A549 (cell line): Measurements from ENCODE around the gene BEAN1. TPM values are rescaled to one million over a fixed set of nuclear protein-coding genes. Genes with fewer than 3 reads are reported as not detected.
A peak's percentile ranks its signal among the peaks of the same experiment; 100 is the strongest.

ENCODE experiments used
- ATAC-seq, 2 experiments: fragments of 200-7000 bp in 1 of 2; fragments of >200 bp in 1 of 2; cut with Nextera tagmentation in 1 of 2; cut with Tn5 transposase in 1 of 2; 3 replicates each; pipeline versions ENCODE4 v1.8.0 to v1.9.1; 2018 to 2020; ENCODE audit warnings: mild to moderate bottlenecking in 1 of 2, moderate library complexity in 1 of 2
- CTCF ChIA-PET: fragments of 300-600 bp; sonication (Branson Sonifier 250); formaldehyde crosslinking; extraction: SDS; loops from one replicate; lab custom pipeline; 2021; ENCODE audit warnings: antibody characterized with exemption, inconsistent platforms; lab: Yijun Ruan, JAX
- POLR2A ChIA-PET: fragments of 350-600 bp; formaldehyde crosslinking; extraction: SDS; loops from one replicate; lab custom pipeline; 2021; ENCODE audit warnings: antibody characterized with exemption, inconsistent platforms; lab: Yijun Ruan, JAX
- DNase-seq, 2 experiments: peaks; one replicate each; pipeline versions ENCODE4 v3.0.0 to v3.0.0-alpha.2; 2011 to 2016; ENCODE audit warnings: low read depth in 1 of 2, low spot score in 1 of 2
- FAIRE-seq: peaks from 2 replicates; lab custom pipeline; 2011; peaks lifted over from hg19 to GRCh38; lab: Jason Lieb, UNC
- H3K27ac ChIP-seq, 2 experiments: fragments of >200 bp; sonication (Bioruptor Twin); formaldehyde crosslinking; 3 replicates each; pipeline ENCODE4 v1.5.1; 2016 to 2017
- H3K4me1 ChIP-seq: fragments of >200 bp; sonication (Bioruptor Twin); formaldehyde crosslinking; 3 replicates; pipeline ENCODE4 v1.6.1; 2016
- H3K4me2 ChIP-seq: fragments of >200 bp; sonication (Bioruptor Twin); formaldehyde crosslinking; 3 replicates; pipeline ENCODE4 v1.6.1; 2016
- H3K4me3 ChIP-seq: fragments of >200 bp; sonication (Bioruptor Twin); formaldehyde crosslinking; 3 replicates; pipeline ENCODE4 v1.5.1; 2016
- H3K9me3 ChIP-seq: fragments of >200 bp; sonication (Bioruptor Twin); formaldehyde crosslinking; 3 replicates; pipeline ENCODE4 v1.6.1; 2016
- CBX2 ChIP-seq: fragments of 200-600 bp; sonication (generic); IDR thresholded peaks from 2 replicates; pipeline ENCODE4 v1.6.1; 2016; ENCODE audit warnings: low read depth, mild to moderate bottlenecking, borderline replicate concordance
- CBX8 ChIP-seq: fragments of 200-600 bp; sonication (generic); IDR thresholded peaks from 2 replicates; pipeline ENCODE4 v1.6.1; 2016
- CEBPB ChIP-seq, 2 experiments: fragments of >200 bp in 1 of 2; sonication (Bioruptor Twin) in 1 of 2; formaldehyde crosslinking in 1 of 2; IDR thresholded peaks; 2 replicates each; pipeline ENCODE4 v1.6.1; 2012 to 2016
- CHD4 ChIP-seq: fragments of 200-600 bp; sonication (generic); IDR thresholded peaks from 2 replicates; pipeline ENCODE4 v1.6.1; 2016; ENCODE audit warnings: antibody characterized with exemption, mild to moderate bottlenecking, borderline replicate concordance
- CTCF ChIP-seq: fragments of >200 bp; sonication (Bioruptor Twin); formaldehyde crosslinking; IDR thresholded peaks from 3 replicates; pipeline ENCODE4 v1.5.1; 2016
- EHMT2 ChIP-seq: fragments of 200-600 bp; sonication (generic); IDR thresholded peaks from 2 replicates; pipeline ENCODE4 v1.6.1; 2016; ENCODE audit warnings: antibody characterized with exemption, low read depth, mild to moderate bottlenecking, moderate library complexity
- ELK1 ChIP-seq: fragments of 150-350 bp; IDR thresholded peaks from 2 replicates; pipeline ENCODE4 v1.6.1; 2014; ENCODE audit warnings: low read depth, mild to moderate bottlenecking, low read length
- FOSB ChIP-seq: fragments of 250-450 bp; sonication (Bioruptor Pico); IDR thresholded peaks from 2 replicates; pipeline ENCODE4 v1.5.0; 2020; ENCODE audit warnings: mild to moderate bottlenecking, moderate library complexity
- FOSL2 ChIP-seq, 2 experiments: fragments of 450-650 bp in 1 of 2; fragments of >200 bp in 1 of 2; sonication (Bioruptor Twin) in 1 of 2; formaldehyde crosslinking; IDR thresholded peaks; 2 replicates each; pipeline versions ENCODE4 v1.5.0 to v1.6.1; 2016 to 2020; ENCODE audit warnings: mild to moderate bottlenecking in 1 of 2, moderate library complexity in 1 of 2
- HDAC2 ChIP-seq: fragments of 200-600 bp; sonication (generic); IDR thresholded peaks from 2 replicates; pipeline ENCODE4 v1.6.1; 2016
- HEYL ChIP-seq: fragments of 250-450 bp; sonication (Bioruptor Pico); IDR thresholded peaks from 2 replicates; pipeline ENCODE4 v1.8.0; 2021; ENCODE audit warnings: mild to moderate bottlenecking, moderate library complexity
- HOXB13 ChIP-seq: fragments of 250-450 bp; sonication (Bioruptor Pico); IDR thresholded peaks from 2 replicates; pipeline ENCODE4 v1.5.0; 2020; ENCODE audit warnings: low read depth, mild to moderate bottlenecking, moderate library complexity
- MAZ ChIP-seq: fragments of 150-350 bp; IDR thresholded peaks from 2 replicates; pipeline ENCODE4 v1.6.1; 2014; ENCODE audit warnings: antibody characterized with exemption, low read depth, low read length, borderline replicate concordance
- MYC ChIP-seq: IDR thresholded peaks from 2 replicates; pipeline ENCODE4 v1.6.1; 2012; ENCODE audit warnings: mild to moderate bottlenecking, inconsistent platforms, low read length, improper control_type of control experiment, borderline replicate concordance
- NFE2L2 ChIP-seq: fragments of 150-350 bp; conservative IDR thresholded peaks from 2 replicates; pipeline ENCODE4 v1.6.1; 2014; ENCODE audit warnings: low read length
- NPAS2 ChIP-seq: fragments of 250-450 bp; sonication (Bioruptor Pico); IDR thresholded peaks from 2 replicates; pipeline ENCODE4 v1.8.0; 2022; ENCODE audit warnings: mild to moderate bottlenecking, moderate library complexity, borderline replicate concordance
- PHF8 ChIP-seq: fragments of 200-600 bp; sonication (generic); IDR thresholded peaks from 2 replicates; pipeline ENCODE4 v1.6.1; 2016; ENCODE audit warnings: low read depth, mild to moderate bottlenecking, antibody characterized with exemption, moderate library complexity, borderline replicate concordance
- POLR2A ChIP-seq: IDR thresholded peaks from 2 replicates; pipeline ENCODE4 v1.6.1; 2012; ENCODE audit warnings: mild to moderate bottlenecking, low read length
- RAD21 ChIP-seq, 2 experiments: fragments of >200 bp in 1 of 2; sonication (Bioruptor Twin) in 1 of 2; formaldehyde crosslinking in 1 of 2; IDR thresholded peaks in 1 of 2; conservative IDR thresholded peaks in 1 of 2; 2 replicates in 1 of 2; 3 replicates in 1 of 2; pipeline ENCODE4 v1.6.1; 2012 to 2018; ENCODE audit warnings: inconsistent platforms in 1 of 2
- RFX5 ChIP-seq: fragments of 450-650 bp; IDR thresholded peaks from 2 replicates; pipeline ENCODE4 v1.7.1; 2014; ENCODE audit warnings: antibody characterized with exemption, mild to moderate bottlenecking, moderate library complexity
- SMC3 ChIP-seq: fragments of >200 bp; sonication (Bioruptor Twin); formaldehyde crosslinking; IDR thresholded peaks from 3 replicates; pipeline ENCODE4 v1.6.1; 2018; ENCODE audit warnings: inconsistent platforms
- SREBF2 ChIP-seq: fragments of 450-650 bp; IDR thresholded peaks from 2 replicates; pipeline ENCODE4 v1.6.1; 2014; ENCODE audit warnings: mild to moderate bottlenecking, moderate library complexity
- TFCP2L1 ChIP-seq: fragments of 250-450 bp; sonication (Bioruptor Pico); IDR thresholded peaks from 2 replicates; pipeline ENCODE4 v1.5.0; 2021; ENCODE audit warnings: mild to moderate bottlenecking
- USF2 ChIP-seq: fragments of 450-650 bp; IDR thresholded peaks from 2 replicates; pipeline ENCODE4 v1.6.1; 2014; ENCODE audit warnings: antibody characterized with exemption
- ZFP36 ChIP-seq: fragments of 450-650 bp; IDR thresholded peaks from 2 replicates; pipeline ENCODE4 v1.6.1; 2014; ENCODE audit warnings: borderline replicate concordance; ENCODE audit not compliant: partially characterized antibody
- WGBS: methylation state at CpG from one replicate; pipeline ENCODE4 v1.1.6; 2017; ENCODE audit errors: missing lambda C conversion rate; 5-methylcytosine and 5-hydroxymethylcytosine counted together
- polyA plus RNA-seq, 4 experiments: library from polyadenylated mRNA; depleted of rRNA in 3 of 4; stranded (reverse); fragments of >200 nt; fragmentation: RNase III in 1 of 4; extraction: RNeasy Plus Mini Kit Qiagen cat#74134 plus additional on column Dnase treatment in 1 of 4; gene quantifications; 2 replicates in 3 of 4; 3 replicates in 1 of 4; pipeline ENCODE4 v1.2.3, GENCODE V29; 2011 to 2017
- TF ChIP-seq, protein P1 (sequence below): IDR thresholded peaks from 2 replicates; pipeline ENCODE4 v1.6.1; 2012; ENCODE audit warnings: low read depth, borderline replicate concordance
- TF ChIP-seq, protein P2 (sequence below): fragments of 250-450 bp; sonication (Bioruptor Pico); IDR thresholded peaks from 2 replicates; pipeline ENCODE4 v1.5.0; 2021; ENCODE audit warnings: mild to moderate bottlenecking, moderate library complexity, borderline replicate concordance

The BEAN1 gene
- polyA plus RNA-seq, 2 of the 4 experiments (the other 2 are of a cell fraction): 0.98 to 1.7 TPM

- Histone ChIP-seq H3K4me3 (no peak overlapping the region), H3K4me1 (peaks cover 16% of the 10 kb centered on the region), H3K4me2 (no peak overlapping the region), H3K27ac (peak overlapping the region; percentile 22 to 67; a peak in 3 of 6 replicates), H3K9me3 (no peaks in the 10 kb centered on the region)
- POLR2A ChIA-PET: interaction anchor here (1.0 kb wide), 1 partner anchor 10 kb away, joined by 4 read pairs; no protein-coding TSS in a partner anchor
- FAIRE-seq: no peak
- CTCF ChIA-PET: interaction anchor here (1.1 to 1.7 kb wide), 8 partner anchors 8 to 351 kb away, joined by 3 to 7 read pairs (median 3); no protein-coding TSS in a partner anchor
- no peak for ATAC-seq
- no peak for DNase-seq
- TF ChIP-seq HEYL (CRISPR knock-in tag) (no peak), NPAS2 (CRISPR knock-in tag) (no peak), SMC3 (no peak), CBX2 (no peak), POLR2A (no peak), USF2 (no peak), NFE2L2 (no peak), TFCP2L1 (CRISPR knock-in tag) (no peak), CBX8 (no peak), FOSB (no peak), HDAC2 (no peak), MAZ (no peak), CHD4 (no peak), RFX5 (no peak), CTCF (no peak), HOXB13 (CRISPR knock-in tag) (no peak), PHF8 (no peak), SREBF2 (no peak), ELK1 (no peak)
- TF ChIP-seq, protein P1, sequence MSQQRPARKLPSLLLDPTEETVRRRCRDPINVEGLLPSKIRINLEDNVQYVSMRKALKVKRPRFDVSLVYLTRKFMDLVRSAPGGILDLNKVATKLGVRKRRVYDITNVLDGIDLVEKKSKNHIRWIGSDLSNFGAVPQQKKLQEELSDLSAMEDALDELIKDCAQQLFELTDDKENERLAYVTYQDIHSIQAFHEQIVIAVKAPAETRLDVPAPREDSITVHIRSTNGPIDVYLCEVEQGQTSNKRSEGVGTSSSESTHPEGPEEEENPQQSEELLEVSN: no peak
- TF ChIP-seq, all 56 proteins: peak for 0
- 82% methylated on average over 17 of the region's 17 CpGs for WGBS
Observed at GRCh38 chr16:66521951-66522771, 95.1 kb downstream of the BEAN1 start.

DNA sequence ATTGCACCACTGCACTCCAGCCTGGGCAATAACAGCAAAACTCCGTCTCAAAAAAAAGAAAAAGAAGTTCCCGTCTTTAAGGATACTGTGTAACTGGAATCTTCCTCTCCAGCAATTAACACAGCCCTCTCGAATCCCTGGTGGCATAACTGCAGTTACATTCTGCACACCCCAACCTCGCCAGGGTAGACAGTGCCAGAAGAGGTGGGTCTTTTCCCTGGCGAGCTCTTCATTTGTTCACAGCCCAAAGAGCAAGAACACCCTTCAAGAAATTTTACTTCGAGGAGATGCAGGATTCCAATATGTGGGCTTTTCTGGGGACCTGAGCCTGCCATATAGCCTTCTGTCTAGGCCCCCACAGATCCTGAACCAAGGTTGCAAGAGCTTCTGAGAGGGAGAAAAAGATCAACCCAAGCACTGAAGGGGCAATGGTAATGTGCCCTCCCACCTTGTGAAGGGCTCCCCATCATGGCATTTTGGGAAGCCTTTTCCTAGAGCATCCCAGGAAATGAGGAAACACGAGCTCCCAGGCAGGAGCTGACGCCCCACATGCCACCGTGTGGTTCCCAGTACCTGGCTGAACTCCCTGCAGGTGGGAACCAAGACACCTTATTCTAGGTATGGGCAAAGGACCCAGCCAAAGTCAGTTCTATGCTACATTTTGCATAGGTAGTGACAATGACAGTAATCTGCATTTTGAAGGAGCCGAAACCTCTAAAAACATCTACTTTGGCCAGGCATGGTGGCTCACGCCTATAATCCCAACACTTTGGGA, 95.9 kb downstream of the BEAN1 start:
- WGBS: 92% methylated on average over 11 of the region's 11 CpGs
- Histone ChIP-seq H3K27ac (no peak overlapping the region; a peak in 1 of 6 replicates), H3K4me2 (no peak overlapping the region), H3K9me3 (no peaks in the 10 kb centered on the region), H3K4me1 (peaks cover 8% of the 10 kb centered on the region), H3K4me3 (no peak overlapping the region)
- TF ChIP-seq SMC3: no peak
- no peak for TF ChIP-seq RAD21 (conservative IDR thresholded peaks at IDR 0.05 in 1 of 2, IDR thresholded peaks at IDR 0.05 in 1 of 2)
- TF ChIP-seq, protein P2, sequence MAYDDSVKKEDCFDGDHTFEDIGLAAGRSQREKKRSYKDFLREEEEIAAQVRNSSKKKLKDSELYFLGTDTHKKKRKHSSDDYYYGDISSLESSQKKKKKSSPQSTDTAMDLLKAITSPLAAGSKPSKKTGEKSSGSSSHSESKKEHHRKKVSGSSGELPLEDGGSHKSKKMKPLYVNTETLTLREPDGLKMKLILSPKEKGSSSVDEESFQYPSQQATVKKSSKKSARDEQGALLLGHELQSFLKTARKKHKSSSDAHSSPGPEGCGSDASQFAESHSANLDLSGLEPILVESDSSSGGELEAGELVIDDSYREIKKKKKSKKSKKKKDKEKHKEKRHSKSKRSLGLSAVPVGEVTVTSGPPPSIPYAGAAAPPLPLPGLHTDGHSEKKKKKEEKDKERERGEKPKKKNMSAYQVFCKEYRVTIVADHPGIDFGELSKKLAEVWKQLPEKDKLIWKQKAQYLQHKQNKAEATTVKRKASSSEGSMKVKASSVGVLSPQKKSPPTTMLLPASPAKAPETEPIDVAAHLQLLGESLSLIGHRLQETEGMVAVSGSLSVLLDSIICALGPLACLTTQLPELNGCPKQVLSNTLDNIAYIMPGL (CRISPR knock-in tag): no peak
- no peak for TF ChIP-seq MAZ
- TF ChIP-seq EHMT2: no peak
- no peak for TF ChIP-seq ZFP36
- TF ChIP-seq FOSL2 (IDR thresholded peaks at IDR 0.05): no peak
- no peak for TF ChIP-seq FOSL2 (CRISPR knock-in tag; IDR thresholded peaks at IDR 0.05)
- no peak for TF ChIP-seq CEBPB (IDR thresholded peaks at IDR 0.05)
- TF ChIP-seq MYC: no peak
- ChIA-PET POLR2A (no interaction called here), CTCF (interaction anchor here (0.9 to 1.7 kb wide), 5 partner anchors 63 to 350 kb away, joined by 3 to 7 read pairs (median 3); no protein-coding TSS in a partner anchor)
- DNase-seq: no peak
- ATAC-seq: no peak
- FAIRE-seq: no peak
